Measurements from ENCODE around the gene SHLD2.
"Not testable (repeated sequence)": the region's sequence is repeated elsewhere in the genome, so short reads cannot be mapped to it uniquely, and the experiment has no call there.

SHLD2 gene

DNA sequence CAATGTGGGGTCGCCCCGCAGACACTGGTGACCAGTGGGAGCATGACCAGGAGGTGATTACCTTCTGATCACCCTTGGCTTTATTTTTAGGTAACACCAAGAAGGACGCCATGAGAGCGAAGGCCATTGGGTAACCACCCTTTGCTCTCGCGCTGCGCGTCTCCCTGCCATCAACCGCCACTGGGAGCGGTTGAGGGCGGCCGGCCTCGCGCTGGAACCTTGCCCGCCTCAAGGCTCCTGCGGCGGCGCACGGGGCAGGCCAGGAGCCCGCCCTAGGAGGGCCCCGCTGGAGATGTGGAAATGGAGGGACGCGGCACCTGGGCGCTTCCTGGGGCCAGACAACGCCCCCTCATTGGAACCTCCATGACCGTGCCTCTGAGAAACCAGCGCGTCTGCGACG, 127.8 kb downstream of the SHLD2 start:
- DNase-seq, result not testable (repeated sequence)

DNA sequence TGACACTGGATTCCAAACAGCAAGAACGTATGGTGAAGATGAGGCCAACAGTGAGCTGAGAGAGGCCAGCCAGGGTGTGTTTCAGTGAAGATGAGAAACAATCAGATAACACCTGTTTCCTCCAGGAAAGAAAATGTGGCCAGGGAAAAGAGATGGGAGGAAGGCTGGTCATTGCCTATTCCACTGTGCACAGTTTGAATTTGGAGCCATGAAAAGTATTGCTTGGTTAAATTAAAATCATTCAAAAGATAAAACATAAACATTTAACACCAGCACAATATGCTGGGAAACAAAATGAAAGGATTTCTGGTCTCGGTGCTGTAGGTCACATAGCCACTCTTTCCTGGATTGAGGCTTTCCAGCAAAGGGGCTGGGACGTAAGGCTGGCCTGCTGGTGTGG, 130.1 kb downstream of the SHLD2 start, which contains the start of gene NUTM2A:
Gene NUTM2A (plus strand): TSS at position 301 of the 400 bp plus-strand sequence. CDS start 383 bp downstream, outside the sequence.
- not testable (repeated sequence) for DNase-seq

DNA sequence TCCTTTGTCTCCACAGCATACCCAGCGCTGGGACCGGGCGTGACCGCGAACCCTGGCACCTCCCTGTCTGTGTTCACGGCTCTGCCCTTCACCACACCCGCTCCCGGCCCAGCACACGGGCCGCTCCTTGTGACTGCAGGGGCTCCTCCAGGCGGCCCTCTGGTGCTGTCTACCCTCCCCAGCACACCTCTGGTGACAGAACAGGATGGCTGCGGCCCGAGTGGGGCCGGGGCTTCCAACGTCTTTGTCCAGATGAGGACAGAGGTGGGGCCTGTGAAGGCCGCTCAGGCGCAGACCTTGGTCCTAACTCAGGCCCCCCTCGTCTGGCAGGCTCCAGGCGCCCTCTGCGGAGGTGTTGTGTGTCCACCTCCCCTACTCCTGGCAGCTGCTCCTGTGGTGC, 133.2 kb downstream of the SHLD2 start:
- DNase-seq, result not testable (repeated sequence)

DNA sequence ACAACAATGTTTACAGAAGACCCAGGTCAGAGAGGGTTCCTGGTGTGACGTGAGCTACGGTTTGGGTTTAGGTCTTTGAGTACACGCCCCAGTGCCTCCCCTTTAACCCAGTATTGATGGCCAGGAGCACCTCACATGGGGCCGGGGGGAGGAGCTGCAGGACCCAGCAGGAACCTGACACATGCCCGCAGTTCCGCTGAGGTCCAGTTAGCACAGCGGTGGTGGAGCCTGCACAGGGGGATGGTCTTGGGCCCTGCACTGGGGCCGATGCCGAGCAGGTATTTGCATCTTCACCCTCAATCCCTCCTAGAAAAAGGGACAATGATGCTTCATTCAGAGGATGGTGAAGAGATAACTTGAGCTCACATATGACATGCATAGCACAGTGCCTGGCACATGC, 134.2 kb downstream of the SHLD2 start:
- DNase-seq, result not testable (repeated sequence)

DNA sequence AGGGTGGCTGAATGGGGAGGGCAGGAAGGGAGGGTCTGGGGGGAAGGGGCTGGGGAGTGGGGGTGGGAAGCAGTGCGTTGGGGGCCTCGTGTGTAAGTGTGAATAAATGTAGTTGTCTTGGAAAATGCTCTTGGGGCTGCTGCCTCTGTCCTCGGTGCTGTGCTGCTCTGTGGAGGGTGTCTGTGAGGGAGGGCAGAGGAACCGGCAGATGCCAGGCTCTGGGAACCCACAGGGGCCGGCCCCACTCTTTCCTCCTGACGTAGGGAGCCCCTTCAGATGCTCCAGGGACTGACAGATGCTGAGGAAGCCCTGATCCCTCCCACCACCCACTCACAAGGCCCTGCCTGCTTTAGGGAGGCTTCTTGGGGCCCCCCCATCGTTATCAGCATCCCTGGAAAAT, 139.8 kb downstream of the SHLD2 start:
- not testable (repeated sequence) for DNase-seq

DNA sequence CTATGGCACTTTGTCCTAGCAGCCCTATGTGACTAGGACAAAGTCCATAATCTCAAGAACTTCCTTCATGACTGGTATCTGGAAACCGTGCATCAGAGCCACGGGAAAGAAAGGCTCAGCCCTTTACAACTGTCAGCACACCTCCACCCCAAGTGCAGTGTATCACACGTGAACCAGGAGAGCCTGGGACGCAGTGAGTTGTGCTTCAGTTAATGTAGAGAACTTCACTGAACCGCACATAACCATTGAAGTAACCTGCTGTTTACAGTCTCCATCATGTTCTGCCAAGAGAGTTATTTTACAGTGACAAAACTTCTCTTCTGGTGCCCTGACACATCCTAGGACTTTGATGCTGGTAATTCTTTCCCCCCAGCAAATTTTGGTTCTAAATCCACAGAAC, 142.2 kb downstream of the SHLD2 start:
- not testable (repeated sequence) for DNase-seq

DNA sequence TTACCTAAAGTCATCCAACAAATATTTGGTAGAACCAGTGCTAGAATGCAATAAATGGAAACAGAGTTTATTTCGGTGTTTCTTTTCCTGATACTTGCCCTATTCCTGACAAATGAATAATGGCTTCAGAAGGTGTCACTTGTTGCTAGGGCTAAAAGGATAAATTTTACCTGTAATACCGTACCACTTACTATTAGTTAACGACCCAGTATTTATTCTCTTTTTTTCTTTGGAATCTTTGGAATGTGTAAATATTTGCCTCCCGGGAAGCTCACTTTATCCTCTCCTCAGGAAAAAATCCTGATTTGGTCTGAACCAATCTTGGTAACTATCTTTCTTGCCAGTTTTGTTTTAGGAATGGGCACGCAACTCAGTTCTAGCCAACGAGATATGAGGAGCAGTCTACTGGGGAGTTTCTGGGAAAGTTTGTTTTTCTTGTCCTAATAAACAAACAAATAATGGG, 144.4 kb downstream of the SHLD2 start:
- not testable (repeated sequence) for DNase-seq
